Adipose tissue (tissue), 3 donors: ENCODE data around the gene RHOB. TPM values are rescaled to one million over a fixed set of nuclear protein-coding genes. Genes with fewer than 3 reads are reported as not detected.
"Not testable (repeated sequence)": the region's sequence is repeated elsewhere in the genome, so short reads cannot be mapped to it uniquely, and the experiment has no call there.

Experiments
- H3K27ac ChIP-seq: one replicate; pipeline ENCODE4 v1.5.1; 2013; ENCODE audit warnings: low read depth, low read length
- WGBS, 3 donors: extraction: QIAGEN DNeasy Blood & Tissue Kit; methylation state at CpG; one replicate each; pipeline ENCODE4 v1.1.7; 2013; 5-methylcytosine and 5-hydroxymethylcytosine counted together
- polyA plus RNA-seq, 3 donors: library from polyadenylated mRNA; stranded (reverse); fragments of 200-250 nt; gene quantifications; one replicate each; pipeline ENCODE4 v1.2.3, GENCODE V29; 2013
- donor health status: healthy with polysubstance abuse.
- donor health status: Bipolar disorder and iron deficiency.
- donor health status: healthy.

The RHOB gene
- polyA plus RNA-seq: 100 to 1,000 TPM; 155 to 963 (median 704) TPM

GRCh38 chr2:20446917-20447436 lies at the start of gene RHOB:
Gene RHOB (plus strand): TSS chr2:20447074. CDS start chr2:20447466, 392 bp downstream.
- WGBS, 3 donors: 0 to 1% (median 0%) methylated on average over 56 to 60 of the region's 60 CpGs
- H3K27ac ChIP-seq: peak within 1 kb of the TSS; percentile 70

- no peak overlapping the region for H3K27ac ChIP-seq
- 80 to 92% (median 91%) methylated on average over 5 of the region's 5 CpGs for WGBS, 3 donors
Observed at GRCh38 chr2:20397811-20398447, 48.9 kb upstream of the RHOB start.

GRCh38 chr2:20398956-20399567 lies 47.8 kb upstream of the RHOB start:
- H3K27ac ChIP-seq: no peak overlapping the region
- 73 to 82% (median 75%) methylated on average over 7 of the region's 7 CpGs for WGBS, 3 donors

- WGBS, 3 donors: 78 to 94% (median 82%) methylated on average over 1 of the region's 1 CpG
- H3K27ac ChIP-seq: no peak overlapping the region
Observed at GRCh38 chr2:20400306-20400705, 46.6 kb upstream of the RHOB start.

GRCh38 chr2:20400787-20401488 lies 45.9 kb upstream of the RHOB start:
- H3K27ac ChIP-seq: no peak overlapping the region
- 60 to 66% (median 64%) methylated on average over 3 of the region's 3 CpGs for WGBS, 3 donors

GRCh38 chr2:20401489-20401835 lies 45.4 kb upstream of the RHOB start:
- 79 to 94% (median 79%) methylated on average over 6 of the region's 6 CpGs for WGBS, 3 donors
- no peak overlapping the region for H3K27ac ChIP-seq

GRCh38 chr2:20403774-20404312 lies 43.0 kb upstream of the RHOB start:
- no peak overlapping the region for H3K27ac ChIP-seq

GRCh38 chr2:20404950-20405349 lies 41.9 kb upstream of the RHOB start:
- 74 to 94% (median 91%) methylated on average over 2 of the region's 2 CpGs for whole genome bisulfite sequencing, 3 donors

More at GRCh38 chr2:20403774-20404312, 43.0 kb upstream of the RHOB start:
- 67 to 85% (median 82%) methylated on average over 5 of the region's 5 CpGs for WGBS, 3 donors

GRCh38 chr2:20409039-20409438 lies 37.8 kb upstream of the RHOB start:
- no peak overlapping the region for H3K27ac ChIP-seq

More at GRCh38 chr2:20404950-20405349, 41.9 kb upstream of the RHOB start:
- H3K27ac ChIP-seq: no peak overlapping the region

GRCh38 chr2:20410556-20411277 lies 36.2 kb upstream of the RHOB start:
- 84 to 89% (median 84%) methylated on average over 5 of the region's 5 CpGs for WGBS, 3 donors
- no peak overlapping the region for H3K27ac ChIP-seq

- no peak overlapping the region for H3K27ac ChIP-seq
- WGBS, 3 donors: 14 to 28% (median 21%) methylated on average over 3 of the region's 3 CpGs
Observed at GRCh38 chr2:20411361-20411894, 35.4 kb upstream of the RHOB start.

GRCh38 chr2:20414806-20415205 lies 32.1 kb upstream of the RHOB start:
- H3K27ac ChIP-seq: no peak overlapping the region
- 83 to 95% (median 85%) methylated on average over 3 of the region's 3 CpGs for WGBS, 3 donors

GRCh38 chr2:20415511-20415918 lies 31.4 kb upstream of the RHOB start:
- 56 to 69% (median 62%) methylated on average over 2 of the region's 2 CpGs for WGBS, 3 donors
- no peak overlapping the region for H3K27ac ChIP-seq

- no peak overlapping the region for H3K27ac ChIP-seq
- WGBS, 3 donors: 30 to 65% (median 41%) methylated on average over 1 of the region's 1 CpG
Observed at GRCh38 chr2:20416723-20417122, 30.2 kb upstream of the RHOB start.

- H3K27ac ChIP-seq: not testable (repeated sequence)
- WGBS, 3 donors: 85 to 96% (median 94%) methylated on average over 5 of the region's 5 CpGs
Observed at GRCh38 chr2:20417230-20417821, 29.5 kb upstream of the RHOB start.

GRCh38 chr2:20418519-20418918 lies 28.4 kb upstream of the RHOB start:
- no peak overlapping the region for H3K27ac ChIP-seq
- 49 to 70% (median 64%) methylated on average over 3 of the region's 3 CpGs for WGBS, 3 donors

- H3K27ac ChIP-seq: no peak overlapping the region
- 38 to 64% (median 55%) methylated on average over 8 of the region's 8 CpGs for WGBS, 3 donors
Observed at GRCh38 chr2:20419007-20419576, 27.8 kb upstream of the RHOB start.

GRCh38 chr2:20419752-20420151 lies 27.1 kb upstream of the RHOB start:
- WGBS, 3 donors: 78 to 90% (median 79%) methylated on average over 8 to 9 of the region's 9 CpGs
- H3K27ac ChIP-seq: no peak overlapping the region
